ENCODE results near the gene FHOD1. TPM values are rescaled to one million over a fixed set of nuclear protein-coding genes. Genes with fewer than 3 reads are reported as not detected.
A peak's percentile ranks its signal among the peaks of the same experiment; 100 is the strongest.

Gene FHOD1
- total and polyA plus RNA-seq, 9 of the 15 experiments (the other 6 are each of a cell fraction or from before 2014, with no cell fraction given) = 18.7 to 126 (median 32.3) TPM

DNA sequence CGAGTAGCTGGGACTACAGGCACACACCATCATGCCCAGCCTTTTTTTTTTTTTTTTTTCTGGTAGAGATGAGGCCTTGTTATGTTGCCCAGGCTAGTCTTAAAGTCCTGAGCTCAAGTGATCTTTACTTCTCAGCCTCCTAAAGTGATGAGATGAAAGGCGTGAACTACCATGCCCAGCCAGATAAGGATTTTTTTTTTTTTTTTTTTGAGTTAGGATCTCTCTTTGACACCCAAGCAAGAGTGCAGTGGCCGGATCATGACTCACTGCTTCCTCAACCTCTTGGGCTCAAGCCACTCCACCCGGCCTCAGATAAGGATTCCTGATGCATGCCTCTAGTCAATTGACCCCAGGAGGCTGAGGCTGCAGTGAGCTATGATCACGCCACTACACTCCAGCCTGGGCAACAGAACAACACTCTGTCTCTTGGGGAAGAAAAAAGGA is 20.9 kb upstream of the FHOD1 start (continued):
- TF ChIP-seq EHMT2 (IDR thresholded peaks at IDR 0.05) = peak; percentile 94
- TF ChIP-seq PRDM10 (IDR thresholded peaks at IDR 0.05; ENCODE audit: partially characterized antibody) = peak; percentile 72
- TF ChIP-seq HDAC1 (IDR thresholded peaks at IDR 0.05) = peak in 1 of 2 experiments; percentile 83; a peak in 1 of 4 replicates
- no peak for TF ChIP-seq ZSCAN29 (IDR thresholded peaks at IDR 0.05)
- TF ChIP-seq NBN (IDR thresholded peaks at IDR 0.05; ENCODE audit: low read depth) = peak; percentile 99
- no peak for TF ChIP-seq BACH1 (tag; IDR thresholded peaks at IDR 0.05)
- TF ChIP-seq, protein P1, sequence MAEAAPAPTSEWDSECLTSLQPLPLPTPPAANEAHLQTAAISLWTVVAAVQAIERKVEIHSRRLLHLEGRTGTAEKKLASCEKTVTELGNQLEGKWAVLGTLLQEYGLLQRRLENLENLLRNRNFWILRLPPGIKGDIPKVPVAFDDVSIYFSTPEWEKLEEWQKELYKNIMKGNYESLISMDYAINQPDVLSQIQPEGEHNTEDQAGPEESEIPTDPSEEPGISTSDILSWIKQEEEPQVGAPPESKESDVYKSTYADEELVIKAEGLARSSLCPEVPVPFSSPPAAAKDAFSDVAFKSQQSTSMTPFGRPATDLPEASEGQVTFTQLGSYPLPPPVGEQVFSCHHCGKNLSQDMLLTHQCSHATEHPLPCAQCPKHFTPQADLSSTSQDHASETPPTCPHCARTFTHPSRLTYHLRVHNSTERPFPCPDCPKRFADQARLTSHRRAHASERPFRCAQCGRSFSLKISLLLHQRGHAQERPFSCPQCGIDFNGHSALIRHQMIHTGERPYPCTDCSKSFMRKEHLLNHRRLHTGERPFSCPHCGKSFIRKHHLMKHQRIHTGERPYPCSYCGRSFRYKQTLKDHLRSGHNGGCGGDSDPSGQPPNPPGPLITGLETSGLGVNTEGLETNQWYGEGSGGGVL (CRISPR knock-in tag; IDR thresholded peaks at IDR 0.05) = no peak
- TF ChIP-seq POLR2AphosphoS2 (IDR thresholded peaks at IDR 0.05; ENCODE audit: low read length) = no peak
- no peak for TF ChIP-seq SNRNP70 (optimal IDR thresholded peaks at IDR 0.05; ENCODE audit: low read depth, low read length)
- TF ChIP-seq NFIX (CRISPR knock-in tag; IDR thresholded peaks at IDR 0.05; ENCODE audit: low read depth) = no peak
- TF ChIP-seq HCFC1 (IDR thresholded peaks at IDR 0.05; ENCODE audit: low read depth, low read length) = no peak
- TF ChIP-seq CREM (IDR thresholded peaks at IDR 0.05; ENCODE audit: low read depth) = peak; percentile 69
- TF ChIP-seq, protein P2, sequence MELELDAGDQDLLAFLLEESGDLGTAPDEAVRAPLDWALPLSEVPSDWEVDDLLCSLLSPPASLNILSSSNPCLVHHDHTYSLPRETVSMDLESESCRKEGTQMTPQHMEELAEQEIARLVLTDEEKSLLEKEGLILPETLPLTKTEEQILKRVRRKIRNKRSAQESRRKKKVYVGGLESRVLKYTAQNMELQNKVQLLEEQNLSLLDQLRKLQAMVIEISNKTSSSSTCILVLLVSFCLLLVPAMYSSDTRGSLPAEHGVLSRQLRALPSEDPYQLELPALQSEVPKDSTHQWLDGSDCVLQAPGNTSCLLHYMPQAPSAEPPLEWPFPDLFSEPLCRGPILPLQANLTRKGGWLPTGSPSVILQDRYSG (tag; conservative IDR thresholded peaks at IDR 0.05; ENCODE audit: low read depth) = no peak
- TF ChIP-seq ZNF57 (CRISPR knock-in tag; IDR thresholded peaks at IDR 0.05) = no peak
- peak; percentile 72; the same call in 1 of the 2 replicates for TF ChIP-seq PHF21A (IDR thresholded peaks at IDR 0.05; ENCODE audit: borderline replicate concordance, low read depth)
- no peak for TF ChIP-seq ELF1 (tag; IDR thresholded peaks at IDR 0.05)
- TF ChIP-seq PTBP1 (IDR thresholded peaks at IDR 0.05; ENCODE audit: low read depth, low read length) = no peak
- TF ChIP-seq SREBF1 (IDR thresholded peaks at IDR 0.05; ENCODE audit: borderline replicate concordance, low read depth, low read length) = peak; percentile 54; the same call in 1 of the 2 replicates
- TF ChIP-seq BRD9 (IDR thresholded peaks at IDR 0.05; ENCODE audit: low read depth, partially characterized antibody) = peak; percentile 92
- TF ChIP-seq TRIM24 (IDR thresholded peaks at IDR 0.05) = peak; percentile 74 to 76; a peak in 3 of 4 replicates
- no peak for TF ChIP-seq ZBTB49 (CRISPR knock-in tag; IDR thresholded peaks at IDR 0.05; ENCODE audit: borderline replicate concordance)

Measured in K562 (cell line).